ENCODE data around the gene MESP1. TPM values are rescaled to one million over a fixed set of nuclear protein-coding genes. Genes with fewer than 3 reads are reported as not detected.
A peak's percentile ranks its signal among the peaks of the same experiment; 100 is the strongest.
"Not testable (repeated sequence)": the region's sequence is repeated elsewhere in the genome, so short reads cannot be mapped to it uniquely, and the experiment has no call there.

Gene MESP1
- polyA plus RNA-seq, 3 donors from 2014 or later = 1.8 to 5.4 (median 4.5) TPM

DNA sequence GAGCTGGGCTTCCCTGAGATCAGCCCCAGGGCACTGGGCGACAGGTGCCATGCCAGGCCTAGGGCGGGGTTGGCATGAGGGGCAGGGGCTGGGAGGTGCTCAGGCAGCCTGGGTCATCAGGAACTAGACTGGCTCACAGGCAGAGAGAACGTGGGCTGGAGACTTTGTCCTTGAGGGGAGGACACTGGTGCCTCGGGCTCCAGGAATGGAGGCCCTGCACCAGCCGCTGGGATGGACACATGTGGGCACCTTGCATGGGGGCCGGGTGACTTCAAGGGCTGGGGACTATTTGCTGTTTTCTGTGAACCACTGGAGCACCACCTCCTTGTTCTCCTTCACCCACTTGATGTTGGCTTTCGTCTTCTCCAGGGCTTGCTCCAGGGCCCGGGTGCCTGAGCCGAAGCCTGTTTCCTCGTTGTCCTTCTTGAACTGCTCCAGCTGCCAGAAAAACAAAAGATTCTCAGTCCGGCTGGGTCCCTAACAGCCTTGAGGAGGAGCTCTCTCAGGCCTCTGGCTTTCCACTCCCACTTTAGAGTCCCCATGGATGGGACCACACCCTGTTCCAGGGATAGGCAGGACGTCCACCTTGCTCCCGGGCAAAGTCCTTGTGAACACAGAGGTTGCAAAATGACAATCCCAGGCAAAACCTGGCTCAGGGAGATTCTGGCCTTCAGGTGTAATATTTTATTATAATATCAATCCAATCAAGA, 34.2 kb upstream of the MESP1 start:
- DNase-seq = no peak
- Mint-ChIP-seq H3K4me3 (no peak overlapping the region), H3K9me3 (no peaks in the 10 kb centered on the region), H3K4me1 (no peaks in the 10 kb centered on the region), H3K27ac (no peak overlapping the region), H3K36me3 (no peaks in the 10 kb centered on the region), H3K27me3 (ENCODE audit: low read depth in 3 of 3) (peaks cover 2 to 4% (median 4%) of the 10 kb centered on the region in 3 donors)

DNA sequence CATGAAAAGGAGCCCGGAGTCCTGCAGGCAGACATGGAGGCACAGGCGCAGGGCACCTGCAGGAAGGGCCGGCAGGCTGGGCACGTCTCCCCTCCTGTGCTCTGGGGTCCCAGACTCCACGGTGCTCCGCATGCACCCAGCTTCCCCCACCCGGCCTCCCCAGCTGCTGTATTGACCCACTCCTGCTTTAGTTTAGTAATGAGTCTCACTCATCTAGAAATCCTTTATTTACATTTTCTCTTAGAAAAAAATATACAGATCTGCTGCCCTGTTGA, 33.6 kb upstream of the MESP1 start:
- Mint-ChIP-seq H3K4me1 (no peaks in the 10 kb centered on the region), H3K27me3 (ENCODE audit: low read depth in 3 of 3) (peaks cover 2 to 4% (median 3%) of the 10 kb centered on the region in 3 donors), H3K4me3 (no peak overlapping the region), H3K36me3 (no peaks in the 10 kb centered on the region), H3K9me3 (no peaks in the 10 kb centered on the region), H3K27ac (no peak overlapping the region)
- no peak for DNase-seq

DNA sequence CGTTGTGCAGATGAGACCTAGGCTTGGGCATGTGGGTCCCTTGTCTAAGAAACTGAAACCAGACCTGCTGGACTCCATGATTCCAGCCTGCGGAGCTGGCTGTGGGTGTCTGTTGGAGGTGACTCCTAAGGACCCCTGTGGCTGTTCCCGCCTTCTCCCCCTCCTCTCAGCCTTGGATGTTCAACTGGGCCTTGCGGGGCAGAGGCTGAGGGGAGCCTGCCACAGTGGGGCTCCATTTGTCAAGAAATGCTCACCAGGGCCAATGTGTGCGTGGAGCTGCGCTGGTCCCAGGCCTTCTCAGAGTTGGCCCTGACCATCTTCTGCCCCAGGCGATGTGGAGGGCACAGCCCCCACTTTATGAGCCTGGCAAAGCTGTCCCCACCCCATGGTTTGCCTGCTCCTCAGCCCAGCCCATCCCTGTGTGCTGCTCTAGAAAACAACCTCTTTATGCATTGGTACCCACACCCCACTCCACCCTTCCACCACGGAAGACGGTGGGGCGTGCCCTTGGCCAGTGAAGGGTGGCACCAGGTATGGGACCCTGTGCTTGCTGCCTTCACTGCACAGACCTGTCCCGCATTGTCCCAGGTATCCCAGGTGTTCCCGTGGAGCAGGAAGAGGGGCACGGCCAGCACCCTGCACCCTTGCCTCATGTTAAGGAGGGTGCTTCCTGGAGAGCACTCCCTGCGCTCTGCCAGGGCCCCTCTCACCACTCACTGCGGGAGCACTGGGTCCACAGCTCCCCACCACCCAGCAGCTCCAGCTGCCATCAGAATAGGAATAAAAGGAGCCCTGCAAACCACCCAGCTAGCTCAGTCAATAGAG, 33.0 kb upstream of the MESP1 start:
- Mint-ChIP-seq H3K4me3 (no peak overlapping the region), H3K9me3 (no peaks in the 10 kb centered on the region)

DNA sequence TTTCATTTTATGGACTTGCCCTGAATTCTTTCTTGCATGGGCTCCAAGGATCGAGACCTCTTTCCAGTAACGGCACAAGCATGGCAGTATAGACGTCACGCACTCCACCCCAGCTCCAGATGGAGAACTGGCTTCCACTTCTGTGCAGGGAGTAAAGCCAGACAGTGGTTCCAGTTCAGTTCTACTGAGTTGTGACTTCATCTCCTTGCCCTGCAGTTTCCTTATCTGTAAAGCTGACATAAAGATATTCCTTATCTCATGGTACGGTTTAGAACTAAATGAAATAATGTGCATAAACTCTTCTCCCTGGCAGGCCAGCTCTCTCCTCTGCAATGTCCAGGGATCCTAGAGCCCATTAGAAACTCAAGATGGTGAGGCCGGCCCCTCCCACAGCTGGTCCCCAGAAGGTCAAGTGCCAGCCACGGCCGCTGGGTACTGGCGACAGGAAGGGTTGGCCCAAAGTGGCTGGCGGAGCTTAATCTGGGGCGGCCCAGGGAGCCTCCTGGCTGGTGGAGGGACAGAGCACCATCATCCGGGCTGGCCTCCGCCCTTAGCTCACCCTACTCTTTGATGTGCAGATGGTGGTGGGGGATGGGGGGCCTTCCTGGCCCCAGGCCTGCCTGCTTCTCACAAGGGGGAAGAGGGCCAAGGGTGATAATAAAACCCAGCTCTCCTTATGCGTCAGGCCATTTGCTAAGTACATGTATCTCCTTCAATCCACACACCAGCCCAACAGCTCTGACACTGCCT, 32.2 kb upstream of the MESP1 start:
- peaks cover 0 to 5% (median 5%) of the 10 kb centered on the region in 3 donors for H3K27me3 Mint-ChIP-seq (ENCODE audit: low read depth in 3 of 3)
- no peaks in the 10 kb centered on the region for H3K36me3 Mint-ChIP-seq
- H3K9me3 Mint-ChIP-seq = no peaks in the 10 kb centered on the region
- no peaks in the 10 kb centered on the region for H3K4me1 Mint-ChIP-seq
- DNase-seq = no peak
- no peak overlapping the region for H3K27ac Mint-ChIP-seq
- H3K4me3 Mint-ChIP-seq = no peak overlapping the region

More for the DNA sequence above, 33.0 kb upstream of the MESP1 start:
- Mint-ChIP-seq H3K4me1 (no peaks in the 10 kb centered on the region), H3K36me3 (no peaks in the 10 kb centered on the region), H3K27me3 (ENCODE audit: low read depth in 3 of 3) (peaks cover 2 to 4% (median 3%) of the 10 kb centered on the region in 3 donors), H3K27ac (no peak overlapping the region)
- DNase-seq = no peak

DNA sequence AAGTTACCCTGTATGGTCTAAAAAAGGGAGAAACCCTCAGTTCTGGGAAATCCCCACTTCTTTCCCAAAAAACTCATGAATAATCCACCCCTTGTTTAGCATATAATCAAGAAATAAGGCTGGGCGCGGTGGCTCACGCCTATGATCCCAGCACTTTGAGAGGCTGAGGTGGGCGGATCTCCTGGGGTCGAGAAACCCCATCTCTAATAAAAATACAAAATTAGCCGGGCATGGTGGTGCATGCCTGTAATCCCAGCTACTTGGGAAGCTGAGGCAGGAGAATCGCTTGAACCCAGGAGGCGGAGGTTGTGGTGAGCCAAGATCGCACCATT, 31.5 kb upstream of the MESP1 start:
- not testable (repeated sequence) for DNase-seq; H3K9me3 Mint-ChIP-seq; H3K27me3 Mint-ChIP-seq (ENCODE audit: low read depth in 3 of 3); H3K4me1 Mint-ChIP-seq; H3K4me3 Mint-ChIP-seq; H3K27ac Mint-ChIP-seq; H3K36me3 Mint-ChIP-seq

DNA sequence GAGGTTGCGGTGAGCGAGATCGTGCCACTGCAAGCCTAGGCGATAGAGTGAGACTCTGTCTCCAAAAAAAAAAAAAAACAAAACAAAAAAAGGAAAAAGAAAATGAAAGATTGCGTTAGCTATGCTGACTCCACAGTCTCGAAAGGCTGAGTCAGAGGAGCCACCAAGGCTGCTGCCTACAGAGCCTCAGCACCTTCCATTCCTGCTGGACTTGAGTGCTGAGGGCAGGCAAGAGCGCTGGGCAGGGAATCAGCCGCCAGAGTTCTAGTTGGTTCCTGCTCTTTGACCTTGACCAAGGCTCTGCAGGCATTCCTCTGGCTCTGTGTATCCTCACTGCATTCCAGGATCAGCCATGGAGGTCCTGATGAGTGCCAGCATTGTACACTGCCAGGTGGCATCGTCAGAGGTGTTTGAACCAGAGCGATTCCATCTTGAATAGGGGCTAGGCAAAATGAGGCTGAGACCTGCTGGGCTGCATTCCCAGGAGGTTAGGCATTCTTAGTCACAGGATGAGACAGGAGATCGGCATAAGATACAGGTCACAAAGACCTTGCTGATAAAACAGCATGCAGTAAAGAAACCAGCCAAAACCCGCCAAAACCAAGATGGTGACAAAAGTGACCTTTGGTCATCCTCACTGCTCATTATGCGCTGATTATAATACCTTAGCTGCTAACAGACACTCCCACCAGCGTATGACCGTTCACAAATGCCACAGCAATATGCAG, 31.0 kb upstream of the MESP1 start:
- H3K27ac Mint-ChIP-seq = no peak overlapping the region

DNA sequence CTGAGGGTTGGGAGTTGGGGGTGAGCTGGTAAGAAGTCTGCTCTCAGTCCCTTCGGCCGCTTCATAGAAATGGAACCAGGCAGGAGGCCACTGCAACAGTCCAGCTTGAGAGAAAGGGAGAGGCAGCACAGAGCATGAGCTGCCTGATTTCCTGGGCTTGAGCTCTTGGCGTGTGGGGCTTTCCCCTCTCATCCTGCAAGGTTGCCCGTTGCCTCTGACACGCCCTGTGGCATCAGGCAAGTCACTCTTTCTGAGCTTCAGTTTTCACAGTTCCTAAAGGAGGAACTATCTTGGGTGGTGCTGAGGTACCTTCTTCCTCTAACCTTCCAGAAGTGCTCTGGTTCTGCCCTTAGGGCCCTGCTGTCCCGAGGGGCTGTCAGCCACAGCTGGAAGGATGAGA, 30.0 kb upstream of the MESP1 start:
- Mint-ChIP-seq H3K4me1 (no peaks in the 10 kb centered on the region), H3K9me3 (no peaks in the 10 kb centered on the region), H3K36me3 (no peaks in the 10 kb centered on the region), H3K4me3 (no peak overlapping the region), H3K27me3 (ENCODE audit: low read depth in 3 of 3) (peaks cover 0 to 5% (median 4%) of the 10 kb centered on the region in 3 donors), H3K27ac (no peak overlapping the region)
- no peak for DNase-seq

More for the DNA sequence above, 31.0 kb upstream of the MESP1 start:
- no peaks in the 10 kb centered on the region for H3K4me1 Mint-ChIP-seq
- no peak for DNase-seq
- H3K36me3 Mint-ChIP-seq = no peaks in the 10 kb centered on the region
- no peak overlapping the region for H3K4me3 Mint-ChIP-seq
- H3K27me3 Mint-ChIP-seq (ENCODE audit: low read depth in 3 of 3) = peaks cover 0 to 5% (median 4%) of the 10 kb centered on the region in 3 donors
- H3K9me3 Mint-ChIP-seq = no peaks in the 10 kb centered on the region

DNA sequence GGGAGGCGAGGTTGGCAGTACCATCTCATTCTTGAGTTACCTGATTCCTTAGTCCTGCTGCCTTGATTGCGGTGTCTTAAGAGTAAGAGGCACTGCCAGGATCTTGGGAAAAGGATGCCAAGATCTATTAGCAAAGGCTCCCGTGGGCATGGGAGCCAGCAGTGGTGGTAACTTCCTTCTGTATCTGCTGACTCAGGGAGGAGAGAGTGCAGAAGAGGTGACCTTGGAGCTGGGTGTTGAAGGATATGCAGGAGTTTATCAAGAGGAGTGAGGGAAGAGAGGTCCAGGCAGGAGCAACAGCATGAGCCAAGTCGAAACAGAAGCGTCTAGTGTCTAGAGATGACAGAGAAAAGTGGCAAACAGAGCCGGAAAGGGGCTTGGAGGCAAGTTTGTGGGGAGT, 29.6 kb upstream of the MESP1 start:
- Mint-ChIP-seq H3K27me3 (ENCODE audit: low read depth in 3 of 3) (peaks cover 0 to 5% (median 4%) of the 10 kb centered on the region in 3 donors), H3K27ac (no peak overlapping the region), H3K36me3 (no peaks in the 10 kb centered on the region), H3K9me3 (no peaks in the 10 kb centered on the region), H3K4me1 (no peaks in the 10 kb centered on the region), H3K4me3 (no peak overlapping the region)
- DNase-seq = no peak

DNA sequence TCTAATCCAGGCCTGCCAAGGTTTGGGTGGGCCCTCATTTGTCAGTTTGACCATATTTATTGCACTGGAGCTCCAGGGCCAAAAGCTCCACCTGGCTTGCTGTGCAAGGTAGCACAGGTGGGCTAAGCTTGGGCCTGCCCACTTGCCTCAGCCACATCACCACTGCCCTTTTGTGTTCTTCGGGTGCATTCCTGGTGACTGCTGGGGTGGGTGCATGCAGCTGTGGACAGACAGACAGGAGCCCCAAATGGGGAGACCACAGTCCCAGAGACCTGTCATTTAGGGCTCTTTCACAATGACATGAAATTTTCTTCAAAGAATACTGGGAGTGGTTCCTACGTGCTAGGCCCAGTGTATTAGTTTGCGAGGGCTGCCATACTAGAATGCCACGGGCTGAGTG, 27.8 kb upstream of the MESP1 start:
- Mint-ChIP-seq H3K4me3 (peak overlapping the region in 1 of 5 donors; percentile 1), H3K36me3 (no peaks in the 10 kb centered on the region), H3K9me3 (no peaks in the 10 kb centered on the region), H3K4me1 (no peaks in the 10 kb centered on the region), H3K27me3 (ENCODE audit: low read depth in 3 of 3) (peaks cover 0 to 6% (median 4%) of the 10 kb centered on the region in 3 donors), H3K27ac (no peak overlapping the region)
- no peak for DNase-seq

DNA sequence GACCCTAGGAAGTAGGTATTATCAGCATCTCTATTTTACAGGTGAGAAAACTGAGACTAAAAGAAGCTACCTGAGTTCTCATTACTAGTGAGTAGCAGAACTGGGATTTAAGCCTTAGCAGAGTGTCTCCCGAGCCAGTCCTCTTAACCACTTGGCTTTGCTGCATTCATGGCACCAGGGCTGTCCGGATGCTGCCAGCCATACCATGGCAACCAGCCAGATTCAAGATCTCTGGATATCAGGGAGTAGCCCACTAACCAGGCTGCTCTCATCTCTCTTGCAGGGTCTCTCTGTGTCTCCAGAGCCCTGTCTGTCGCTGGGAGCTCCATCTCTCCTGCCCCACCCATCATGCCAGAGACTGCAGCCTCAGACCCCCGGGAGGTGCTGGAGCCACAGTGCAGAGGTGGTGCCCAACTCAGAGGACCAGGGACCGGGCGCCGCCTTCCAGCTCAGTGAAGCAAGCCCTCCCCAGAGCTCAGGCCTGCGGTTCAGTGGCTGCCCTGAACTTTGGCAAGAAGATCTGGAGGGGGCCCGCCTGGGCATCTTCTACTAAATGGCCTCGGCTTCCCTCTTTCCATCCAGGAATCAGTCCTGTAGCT, 26.8 kb upstream of the MESP1 start:
- Mint-ChIP-seq H3K9me3 (no peaks in the 10 kb centered on the region), H3K4me3 (peak overlapping the region in 2 of 5 donors; percentile 44 to 47), H3K27me3 (ENCODE audit: low read depth in 3 of 3) (peaks cover 1 to 6% (median 4%) of the 10 kb centered on the region in 3 donors), H3K4me1 (no peaks in the 10 kb centered on the region), H3K36me3 (no peaks in the 10 kb centered on the region), H3K27ac (no peak overlapping the region)
- DNase-seq = no peak

DNA sequence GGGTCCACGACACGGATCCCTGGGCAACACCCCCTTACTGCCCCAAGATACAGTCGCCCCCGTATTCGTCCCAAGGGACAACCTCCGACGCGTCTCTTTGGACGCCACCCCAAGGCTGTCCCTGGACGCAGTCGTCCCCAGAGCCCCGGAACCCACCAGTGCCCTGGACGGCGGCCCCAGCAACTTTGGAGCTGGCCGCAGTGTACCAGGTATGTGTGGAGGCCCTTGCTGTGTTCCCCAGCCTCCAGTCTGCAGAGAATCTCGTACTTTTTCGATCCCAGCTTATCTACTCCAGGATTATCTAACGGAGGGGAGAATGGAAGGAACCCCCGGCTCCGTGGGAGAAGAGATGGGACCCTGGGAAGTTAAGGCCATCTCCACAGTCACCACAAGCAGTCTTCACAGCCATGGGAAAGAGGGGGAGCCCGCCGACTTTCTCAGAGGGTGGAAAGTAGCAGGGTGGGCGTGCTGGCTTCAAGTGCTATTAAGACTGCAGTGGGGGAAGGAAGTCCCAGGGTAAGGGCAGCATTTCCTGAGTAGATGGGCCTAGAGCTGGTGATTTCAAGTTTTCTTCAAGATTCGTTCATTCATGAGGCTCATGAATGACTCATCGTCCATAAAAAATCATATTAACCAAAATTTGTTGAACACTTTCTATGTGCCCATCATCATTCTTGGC, 26.2 kb upstream of the MESP1 start:
- Mint-ChIP-seq H3K4me3 (peak overlapping the region; percentile 33 to 47 (median 44)), H3K4me1 (no peaks in the 10 kb centered on the region), H3K9me3 (no peaks in the 10 kb centered on the region)

DNA sequence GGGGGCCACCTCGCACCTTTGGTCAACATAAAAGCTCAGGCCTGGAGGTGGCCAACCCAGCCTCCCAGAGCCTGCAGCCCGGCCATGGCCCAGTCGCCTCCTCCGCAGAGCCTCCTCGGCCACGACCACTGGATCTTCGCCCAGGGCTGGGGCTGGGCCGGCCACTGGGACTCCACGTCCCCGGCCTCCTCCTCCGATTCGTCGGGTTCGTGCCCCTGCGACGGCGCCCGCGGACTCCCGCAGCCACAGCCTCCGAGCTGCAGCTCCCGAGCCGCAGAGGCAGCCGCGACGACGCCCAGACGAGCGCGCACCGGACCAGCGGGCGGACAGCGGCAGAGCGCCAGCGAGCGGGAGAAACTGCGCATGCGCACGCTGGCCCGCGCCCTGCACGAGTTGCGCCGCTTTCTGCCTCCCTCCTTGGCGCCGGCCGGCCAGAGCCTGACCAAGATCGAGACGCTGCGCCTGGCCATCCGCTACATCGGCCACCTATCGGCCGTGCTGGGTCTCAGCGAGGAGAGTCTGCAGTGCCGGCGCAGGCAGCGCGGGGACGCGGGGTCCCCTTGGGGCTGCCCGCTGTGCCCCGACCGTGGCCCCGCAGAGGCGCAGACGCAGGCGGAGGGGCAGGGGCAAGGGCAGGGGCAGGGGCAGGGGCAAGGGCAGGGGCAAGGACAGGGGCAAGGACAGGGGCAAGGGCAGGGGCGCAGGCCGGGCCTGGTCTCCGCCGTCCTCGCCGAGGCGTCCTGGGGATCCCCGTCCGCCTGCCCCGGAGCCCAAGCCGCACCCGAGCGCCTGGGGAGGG, 25.4 kb upstream of the MESP1 start, which contains the start of gene MESP2:
MESP2 (plus strand) TSS at position 59 of the 799 bp plus-strand sequence; CDS start at position 85, 26 bp downstream.
- Mint-ChIP-seq H3K4me3 (peak within 1 kb of the TSS; percentile 53 to 76 (median 70)), H3K27me3 (ENCODE audit: low read depth in 3 of 3) (peaks cover 1 to 5% (median 4%) of the 10 kb centered on the region in 3 donors), H3K4me1 (no peaks in the 10 kb centered on the region), H3K9me3 (no peaks in the 10 kb centered on the region), H3K27ac (no peak within 1 kb of the TSS), H3K36me3 (no peaks in the 10 kb centered on the region)
- peak; percentile 52 to 64 (median 62) for DNase-seq

More for the DNA sequence above, 26.2 kb upstream of the MESP1 start:
- no peak for DNase-seq
- H3K27ac Mint-ChIP-seq = no peak overlapping the region
- H3K27me3 Mint-ChIP-seq (ENCODE audit: low read depth in 3 of 3) = peaks cover 1 to 6% (median 4%) of the 10 kb centered on the region in 3 donors
- H3K36me3 Mint-ChIP-seq = no peaks in the 10 kb centered on the region
